K562 (cell line): ENCODE measurements around the gene ANKS1A. TPM values are rescaled to one million over a fixed set of nuclear protein-coding genes. Genes with fewer than 3 reads are reported as not detected.

Experiments used
- ATAC-seq: fragments of 200-7000 bp; cut with Tn5 transposase; 3 replicates; pipeline ENCODE4 v1.9.1; 2020; ENCODE audit warnings: moderate library complexity
- BruUV-seq: library from RNA; stranded (reverse); fragments of 400-500 nt; replicated peaks from 2 replicates; lab custom pipeline; 2021; lab: Mats Ljungman, UMichigan
- CTCF ChIA-PET: fragments of 300-600 bp; formaldehyde crosslinking; extraction: SDS; loops from one replicate; lab custom pipeline; 2021; ENCODE audit warnings: low intra/inter-chr PET ratio; lab: Yijun Ruan, JAX
- POLR2A ChIA-PET: fragments of 300-600, 350-650 bp; sonication (Branson Sonifier 250); formaldehyde crosslinking; extraction: SDS; loops from one replicate; lab custom pipeline; 2021; ENCODE audit warnings: antibody characterized with exemption, inconsistent platforms; lab: Yijun Ruan, JAX
- DNase-seq, 4 experiments: peaks; one replicate each; pipeline versions ENCODE4 v3.0.0 to v3.0.0-alpha.2; 2011 to 2018; ENCODE audit warnings: low spot score in 3 of 4, mixed read lengths in 3 of 4; ENCODE audit errors: extremely low read depth in 1 of 4
- FAIRE-seq: peaks from 2 replicates; lab custom pipeline; 2011; peaks lifted over from hg19 to GRCh38; lab: Jason Lieb, UNC
- H2AFZ ChIP-seq: 2 replicates; pipeline ENCODE4 v1.6.0; 2011; ENCODE audit warnings: low read depth, low read length, control low read depth, inconsistent platforms
- H3K27ac ChIP-seq: fragments of 200-600 bp; 3 replicates; pipeline ENCODE4 v1.8.0; 2011; ENCODE audit warnings: low read depth, mild to moderate bottlenecking, control low read depth, inconsistent platforms, low read length, moderate library complexity, mixed read lengths; ENCODE audit errors: extremely low read depth
- H3K27me3 ChIP-seq, 2 experiments: fragments of 300-600 bp in 1 of 2; 2 replicates in 1 of 2; 3 replicates in 1 of 2; pipeline versions ENCODE4 v1.6.0 to v1.8.0; 2011; ENCODE audit warnings: inconsistent platforms in 2 of 2, low read length in 2 of 2, mild to moderate bottlenecking in 1 of 2, mixed read lengths in 1 of 2, moderate library complexity in 1 of 2; ENCODE audit not compliant: control insufficient read depth in 2 of 2, insufficient read depth in 2 of 2
- H3K36me3 ChIP-seq: fragments of 300-600 bp; 3 replicates; pipeline ENCODE4 v1.8.0; 2011; ENCODE audit warnings: mild to moderate bottlenecking, low read length, inconsistent platforms; ENCODE audit not compliant: control insufficient read depth, insufficient read depth
- H3K4me1 ChIP-seq, 2 experiments: fragments of 200-600 bp in 1 of 2; replicated peaks in 1 of 2; 2 replicates in 1 of 2; 3 replicates in 1 of 2; pipeline versions ENCODE4 v1.5.1 to v1.8.0; 2011; ENCODE audit warnings: inconsistent platforms in 2 of 2, low read length in 2 of 2, mild to moderate bottlenecking in 1 of 2, mixed read lengths in 1 of 2, moderate library complexity in 1 of 2; ENCODE audit not compliant: control insufficient read depth in 2 of 2, insufficient read depth in 2 of 2
- H3K4me2 ChIP-seq: 2 replicates; pipeline ENCODE4 v1.6.1; 2011; ENCODE audit warnings: low read length, control low read depth, inconsistent platforms, mixed read lengths; ENCODE audit not compliant: insufficient read depth
- H3K4me3 ChIP-seq: fragments of 200-600 bp; sonication (generic), shearing (Covaris generic); 2 replicates; pipeline ENCODE4 v1.5.1; 2016; ENCODE audit warnings: control low read depth, inconsistent platforms
- H3K79me2 ChIP-seq: fragments of 200-600 bp; 3 replicates; pipeline ENCODE4 v1.8.0; 2011; ENCODE audit warnings: low read length, inconsistent platforms; ENCODE audit not compliant: control insufficient read depth, insufficient read depth
- H3K9ac ChIP-seq, 2 experiments: 2 replicates each; pipeline versions ENCODE4 v1.6.0 to v1.6.1; 2011; ENCODE audit warnings: low read depth in 2 of 2, low read length in 2 of 2, control low read depth in 1 of 2, inconsistent platforms in 1 of 2, mild to moderate bottlenecking in 1 of 2, mixed read lengths in 1 of 2; ENCODE audit not compliant: insufficient read depth in 1 of 2
- H3K9me1 ChIP-seq: one replicate; pipeline ENCODE4 v1.6.0; 2011; ENCODE audit warnings: inconsistent platforms, mild to moderate bottlenecking, low read length, moderate library complexity; ENCODE audit not compliant: control insufficient read depth, insufficient read depth
- H3K9me3 ChIP-seq: replicated peaks from 2 replicates; pipeline ENCODE4 v1.5.1; 2011; ENCODE audit warnings: low read depth, low read length, inconsistent platforms; ENCODE audit not compliant: control insufficient read depth, insufficient read depth
- H4K20me1 ChIP-seq: replicated peaks from 2 replicates; pipeline ENCODE4 v1.6.1; 2011; ENCODE audit warnings: low read length, inconsistent platforms, mixed read lengths; ENCODE audit not compliant: control insufficient read depth, insufficient read depth
- CBFA2T3 ChIP-seq: fragments of 450-650 bp; IDR thresholded peaks from 2 replicates; pipeline ENCODE4 v1.6.1; 2017
- NFATC3 ChIP-seq: fragments of 450-650 bp; IDR thresholded peaks from 2 replicates; pipeline ENCODE4 v1.6.1; 2017; ENCODE audit warnings: mild to moderate bottlenecking
- PYGO2 ChIP-seq: fragments of 450-650 bp; IDR thresholded peaks from 2 replicates; pipeline ENCODE4 v1.6.1; 2016; ENCODE audit warnings: mild to moderate bottlenecking, missing genetic modification characterization, moderate library complexity, missing compliant biosample characterization
- SRF ChIP-seq, 2 experiments: fragments of 250-450, 450-650 bp in 1 of 2; sonication (Bioruptor Pico) in 1 of 2; sonication (generic) in 1 of 2; formaldehyde crosslinking; IDR thresholded peaks; 2 replicates each; pipeline versions ENCODE4 v1.5.0 to v1.5.1; 2020 to 2022; ENCODE audit warnings: mild to moderate bottlenecking in 1 of 2, missing genetic modification reagents in 1 of 2
- TCF7L2 ChIP-seq: fragments of 150-350 bp; IDR thresholded peaks from 2 replicates; pipeline ENCODE4 v1.6.1; 2016; ENCODE audit warnings: low read depth, mild to moderate bottlenecking, low read length, moderate library complexity
- WGBS: fragments of 100-300 bp; shearing (Covaris generic); methylation state at CpG from one replicate; pipeline ENCODE4 v1.1.6; 2016; ENCODE audit warnings: low coverage, mixed read lengths; ENCODE audit not compliant: insufficient coverage; ENCODE audit errors: missing lambda C conversion rate; 5-methylcytosine and 5-hydroxymethylcytosine counted together
- in situ Hi-C: fragments of 300-500 bp; cut with MboI; formaldehyde crosslinking; loops from 4 replicates; pipeline ENCODE4 v1.15.0; 2018; ENCODE audit warnings: inconsistent platforms, mixed read lengths
- intact Hi-C: fragments of 100-400 bp; cut with micrococcal nuclease; formaldehyde crosslinking; loops from 2 replicates; pipeline ENCODE4 v1.14.2; 2022
- polyA plus RNA-seq, 8 experiments: library from polyadenylated mRNA; depleted of rRNA in 4 of 8; stranded (reverse) in 5 of 8; unstranded in 3 of 8; fragments of >200 nt; fragmentation: Nextera tagmentation in 2 of 8; fragmentation: Illumina TruSeq in 1 of 8; extraction: Ambion mirVana in 2 of 8; extraction: Trizol in 1 of 8; gene quantifications; 2 replicates each; pipeline versions ENCODE4 v1.2.1 to v1.2.3, GENCODE V29; 2011 to 2014; ENCODE audit warnings: inconsistent platforms in 1 of 8, missing spikeins in 1 of 8
- total RNA-seq, 7 experiments: library from RNA; depleted of rRNA in 6 of 7; stranded (reverse); fragments of >200 nt in 6 of 7; fragmentation: Illumina TruSeq in 2 of 7; extraction: Trizol in 2 of 7; gene quantifications; 2 replicates each; pipeline versions ENCODE4 v1.2.1 to v1.2.3, GENCODE V29; 2011 to 2021; ENCODE audit warnings: low replicate concordance in 1 of 7
- TF ChIP-seq, protein P1 (sequence below): sonication (generic); formaldehyde crosslinking; IDR thresholded peaks from 2 replicates; pipeline ENCODE4 v1.5.0; 2020; ENCODE audit warnings: missing genetic modification reagents
- TF ChIP-seq, protein P2 (sequence below): fragments of 450-650 bp; formaldehyde crosslinking; IDR thresholded peaks from 2 replicates; pipeline ENCODE4 v1.4.0; 2020; ENCODE audit warnings: mild to moderate bottlenecking, moderate library complexity
- TF ChIP-seq, protein P3 (sequence below): fragments of 450-650 bp; IDR thresholded peaks from 2 replicates; pipeline ENCODE4 v1.6.1; 2016; ENCODE audit warnings: mild to moderate bottlenecking, moderate library complexity

ANKS1A gene
- total and polyA plus RNA-seq, 9 of the 15 experiments (the other 6 are each of a cell fraction or from before 2014, with no cell fraction given): 1.1 to 13.8 (median 5.3) TPM

DNA sequence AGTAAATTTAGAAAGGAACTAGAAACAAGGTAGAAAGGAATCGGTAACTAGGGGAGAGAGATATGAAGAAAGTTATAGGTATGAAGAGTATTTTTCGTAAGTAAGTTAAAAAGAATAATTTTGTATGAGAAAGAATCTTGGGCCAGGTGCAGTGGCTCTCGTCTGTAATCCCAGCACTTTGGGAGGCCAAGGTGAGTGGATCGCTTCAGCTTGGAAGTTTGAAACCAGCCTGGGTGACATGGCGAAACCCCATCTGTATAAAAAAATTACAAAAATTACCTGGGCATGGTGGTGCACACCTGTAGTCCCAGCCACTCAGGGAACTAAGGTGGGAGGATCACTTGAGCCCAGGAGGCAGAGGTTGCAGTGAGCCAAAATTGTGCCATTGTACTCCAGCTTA lies 210.1 kb downstream of the ANKS1A start:
- ATAC-seq (no peak), FAIRE-seq (no peak), DNase-seq (no peak)
- ChIA-PET CTCF (no interaction called here), POLR2A (interaction anchor here (1.3 kb wide), 1 partner anchor 30 kb away, joined by 3 read pairs; no protein-coding TSS in a partner anchor)
- H3K36me3 ChIP-seq: no peaks in the 10 kb centered on the region
- peaks cover 0 to 2% of the 10 kb centered on the region in 2 experiments; a peak in 2 of 5 replicates for H3K27me3 ChIP-seq
- H3K4me3 ChIP-seq: no peak overlapping the region
- H3K4me2 ChIP-seq: no peak overlapping the region
- no peak overlapping the region for H2AFZ ChIP-seq
- H4K20me1 ChIP-seq: no peaks in the 10 kb centered on the region
- intact Hi-C loops (no loop called here), in situ Hi-C loops (no loop called here)
- H3K9me1 ChIP-seq: no peaks in the 10 kb centered on the region
- no peaks in the 10 kb centered on the region for H3K9me3 ChIP-seq
- WGBS: 7% methylated on average over 5 of the region's 5 CpGs
- no peaks in the 10 kb centered on the region for H3K4me1 ChIP-seq
- H3K27ac ChIP-seq: no peak overlapping the region
- H3K79me2 ChIP-seq: no peaks in the 10 kb centered on the region
- H3K9ac ChIP-seq: no peak overlapping the region
- no TSS peak for BruUV-seq
- no peak for TF ChIP-seq NFATC3
- TF ChIP-seq SRF (CRISPR knock-in tag; IDR thresholded peaks at IDR 0.05): no peak
- TF ChIP-seq, protein P1, sequence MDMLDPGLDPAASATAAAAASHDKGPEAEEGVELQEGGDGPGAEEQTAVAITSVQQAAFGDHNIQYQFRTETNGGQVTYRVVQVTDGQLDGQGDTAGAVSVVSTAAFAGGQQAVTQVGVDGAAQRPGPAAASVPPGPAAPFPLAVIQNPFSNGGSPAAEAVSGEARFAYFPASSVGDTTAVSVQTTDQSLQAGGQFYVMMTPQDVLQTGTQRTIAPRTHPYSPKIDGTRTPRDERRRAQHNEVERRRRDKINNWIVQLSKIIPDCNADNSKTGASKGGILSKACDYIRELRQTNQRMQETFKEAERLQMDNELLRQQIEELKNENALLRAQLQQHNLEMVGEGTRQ (CRISPR knock-in tag): no peak
- TF ChIP-seq, protein P2, sequence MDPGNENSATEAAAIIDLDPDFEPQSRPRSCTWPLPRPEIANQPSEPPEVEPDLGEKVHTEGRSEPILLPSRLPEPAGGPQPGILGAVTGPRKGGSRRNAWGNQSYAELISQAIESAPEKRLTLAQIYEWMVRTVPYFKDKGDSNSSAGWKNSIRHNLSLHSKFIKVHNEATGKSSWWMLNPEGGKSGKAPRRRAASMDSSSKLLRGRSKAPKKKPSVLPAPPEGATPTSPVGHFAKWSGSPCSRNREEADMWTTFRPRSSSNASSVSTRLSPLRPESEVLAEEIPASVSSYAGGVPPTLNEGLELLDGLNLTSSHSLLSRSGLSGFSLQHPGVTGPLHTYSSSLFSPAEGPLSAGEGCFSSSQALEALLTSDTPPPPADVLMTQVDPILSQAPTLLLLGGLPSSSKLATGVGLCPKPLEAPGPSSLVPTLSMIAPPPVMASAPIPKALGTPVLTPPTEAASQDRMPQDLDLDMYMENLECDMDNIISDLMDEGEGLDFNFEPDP (CRISPR knock-in tag): no peak
- no peak for TF ChIP-seq CBFA2T3
- TF ChIP-seq PYGO2 (tag): no peak
- TF ChIP-seq, protein P3, sequence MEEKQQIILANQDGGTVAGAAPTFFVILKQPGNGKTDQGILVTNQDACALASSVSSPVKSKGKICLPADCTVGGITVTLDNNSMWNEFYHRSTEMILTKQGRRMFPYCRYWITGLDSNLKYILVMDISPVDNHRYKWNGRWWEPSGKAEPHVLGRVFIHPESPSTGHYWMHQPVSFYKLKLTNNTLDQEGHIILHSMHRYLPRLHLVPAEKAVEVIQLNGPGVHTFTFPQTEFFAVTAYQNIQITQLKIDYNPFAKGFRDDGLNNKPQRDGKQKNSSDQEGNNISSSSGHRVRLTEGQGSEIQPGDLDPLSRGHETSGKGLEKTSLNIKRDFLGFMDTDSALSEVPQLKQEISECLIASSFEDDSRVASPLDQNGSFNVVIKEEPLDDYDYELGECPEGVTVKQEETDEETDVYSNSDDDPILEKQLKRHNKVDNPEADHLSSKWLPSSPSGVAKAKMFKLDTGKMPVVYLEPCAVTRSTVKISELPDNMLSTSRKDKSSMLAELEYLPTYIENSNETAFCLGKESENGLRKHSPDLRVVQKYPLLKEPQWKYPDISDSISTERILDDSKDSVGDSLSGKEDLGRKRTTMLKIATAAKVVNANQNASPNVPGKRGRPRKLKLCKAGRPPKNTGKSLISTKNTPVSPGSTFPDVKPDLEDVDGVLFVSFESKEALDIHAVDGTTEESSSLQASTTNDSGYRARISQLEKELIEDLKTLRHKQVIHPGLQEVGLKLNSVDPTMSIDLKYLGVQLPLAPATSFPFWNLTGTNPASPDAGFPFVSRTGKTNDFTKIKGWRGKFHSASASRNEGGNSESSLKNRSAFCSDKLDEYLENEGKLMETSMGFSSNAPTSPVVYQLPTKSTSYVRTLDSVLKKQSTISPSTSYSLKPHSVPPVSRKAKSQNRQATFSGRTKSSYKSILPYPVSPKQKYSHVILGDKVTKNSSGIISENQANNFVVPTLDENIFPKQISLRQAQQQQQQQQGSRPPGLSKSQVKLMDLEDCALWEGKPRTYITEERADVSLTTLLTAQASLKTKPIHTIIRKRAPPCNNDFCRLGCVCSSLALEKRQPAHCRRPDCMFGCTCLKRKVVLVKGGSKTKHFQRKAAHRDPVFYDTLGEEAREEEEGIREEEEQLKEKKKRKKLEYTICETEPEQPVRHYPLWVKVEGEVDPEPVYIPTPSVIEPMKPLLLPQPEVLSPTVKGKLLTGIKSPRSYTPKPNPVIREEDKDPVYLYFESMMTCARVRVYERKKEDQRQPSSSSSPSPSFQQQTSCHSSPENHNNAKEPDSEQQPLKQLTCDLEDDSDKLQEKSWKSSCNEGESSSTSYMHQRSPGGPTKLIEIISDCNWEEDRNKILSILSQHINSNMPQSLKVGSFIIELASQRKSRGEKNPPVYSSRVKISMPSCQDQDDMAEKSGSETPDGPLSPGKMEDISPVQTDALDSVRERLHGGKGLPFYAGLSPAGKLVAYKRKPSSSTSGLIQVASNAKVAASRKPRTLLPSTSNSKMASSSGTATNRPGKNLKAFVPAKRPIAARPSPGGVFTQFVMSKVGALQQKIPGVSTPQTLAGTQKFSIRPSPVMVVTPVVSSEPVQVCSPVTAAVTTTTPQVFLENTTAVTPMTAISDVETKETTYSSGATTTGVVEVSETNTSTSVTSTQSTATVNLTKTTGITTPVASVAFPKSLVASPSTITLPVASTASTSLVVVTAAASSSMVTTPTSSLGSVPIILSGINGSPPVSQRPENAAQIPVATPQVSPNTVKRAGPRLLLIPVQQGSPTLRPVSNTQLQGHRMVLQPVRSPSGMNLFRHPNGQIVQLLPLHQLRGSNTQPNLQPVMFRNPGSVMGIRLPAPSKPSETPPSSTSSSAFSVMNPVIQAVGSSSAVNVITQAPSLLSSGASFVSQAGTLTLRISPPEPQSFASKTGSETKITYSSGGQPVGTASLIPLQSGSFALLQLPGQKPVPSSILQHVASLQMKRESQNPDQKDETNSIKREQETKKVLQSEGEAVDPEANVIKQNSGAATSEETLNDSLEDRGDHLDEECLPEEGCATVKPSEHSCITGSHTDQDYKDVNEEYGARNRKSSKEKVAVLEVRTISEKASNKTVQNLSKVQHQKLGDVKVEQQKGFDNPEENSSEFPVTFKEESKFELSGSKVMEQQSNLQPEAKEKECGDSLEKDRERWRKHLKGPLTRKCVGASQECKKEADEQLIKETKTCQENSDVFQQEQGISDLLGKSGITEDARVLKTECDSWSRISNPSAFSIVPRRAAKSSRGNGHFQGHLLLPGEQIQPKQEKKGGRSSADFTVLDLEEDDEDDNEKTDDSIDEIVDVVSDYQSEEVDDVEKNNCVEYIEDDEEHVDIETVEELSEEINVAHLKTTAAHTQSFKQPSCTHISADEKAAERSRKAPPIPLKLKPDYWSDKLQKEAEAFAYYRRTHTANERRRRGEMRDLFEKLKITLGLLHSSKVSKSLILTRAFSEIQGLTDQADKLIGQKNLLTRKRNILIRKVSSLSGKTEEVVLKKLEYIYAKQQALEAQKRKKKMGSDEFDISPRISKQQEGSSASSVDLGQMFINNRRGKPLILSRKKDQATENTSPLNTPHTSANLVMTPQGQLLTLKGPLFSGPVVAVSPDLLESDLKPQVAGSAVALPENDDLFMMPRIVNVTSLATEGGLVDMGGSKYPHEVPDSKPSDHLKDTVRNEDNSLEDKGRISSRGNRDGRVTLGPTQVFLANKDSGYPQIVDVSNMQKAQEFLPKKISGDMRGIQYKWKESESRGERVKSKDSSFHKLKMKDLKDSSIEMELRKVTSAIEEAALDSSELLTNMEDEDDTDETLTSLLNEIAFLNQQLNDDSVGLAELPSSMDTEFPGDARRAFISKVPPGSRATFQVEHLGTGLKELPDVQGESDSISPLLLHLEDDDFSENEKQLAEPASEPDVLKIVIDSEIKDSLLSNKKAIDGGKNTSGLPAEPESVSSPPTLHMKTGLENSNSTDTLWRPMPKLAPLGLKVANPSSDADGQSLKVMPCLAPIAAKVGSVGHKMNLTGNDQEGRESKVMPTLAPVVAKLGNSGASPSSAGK: no peak
- no peak for TF ChIP-seq TCF7L2
